ENCODE measurements around the gene TULP3.
"Not testable (repeated sequence)": the region's sequence is repeated elsewhere in the genome, so short reads cannot be mapped to it uniquely, and the experiment has no call there.

TULP3 gene

GRCh38 chr12:2890388-2891239 is at the start of gene TULP3:
TULP3 (plus strand) TSS chr12:2890891; CDS start chr12:2890948, 57 bp downstream.
- DNase-seq (ENCODE audit: low read depth in 2 of 2), result peak; percentile 95 to 97

GRCh38 chr12:2841056-2841650 is 49.5 kb upstream of the TULP3 start:
- DNase-seq (ENCODE audit: low read depth in 2 of 2), result no peak

GRCh38 chr12:2842948-2843347 is 47.7 kb upstream of the TULP3 start:
- DNase-seq (ENCODE audit: low read depth in 2 of 2), result no peak

- DNase-seq (ENCODE audit: low read depth in 2 of 2), result no peak
These were observed 45.9 kb upstream of the TULP3 start for GRCh38 chr12:2844786-2845185.

GRCh38 chr12:2845280-2845679 is 45.4 kb upstream of the TULP3 start:
- DNase-seq (ENCODE audit: low read depth in 2 of 2), result no peak

- no peak for DNase-seq (ENCODE audit: low read depth in 2 of 2)
These were observed 38.8 kb upstream of the TULP3 start for GRCh38 chr12:2851931-2852330.

GRCh38 chr12:2853626-2854025 is 37.1 kb upstream of the TULP3 start:
- DNase-seq (ENCODE audit: low read depth in 2 of 2), result peak in 1 of 2 donors; percentile 29

GRCh38 chr12:2854669-2855453 is 35.8 kb upstream of the TULP3 start:
- no peak for DNase-seq (ENCODE audit: low read depth in 2 of 2)

GRCh38 chr12:2855546-2855945 is 35.1 kb upstream of the TULP3 start:
- DNase-seq (ENCODE audit: low read depth in 2 of 2), result no peak

- DNase-seq (ENCODE audit: low read depth in 2 of 2), result no peak
These were observed 34.6 kb upstream of the TULP3 start for GRCh38 chr12:2856051-2856450.

- DNase-seq (ENCODE audit: low read depth in 2 of 2), result no peak
These were observed 33.7 kb upstream of the TULP3 start, which contains the start of gene TEX52 for GRCh38 chr12:2857021-2857431. TEX52 (minus strand) TSS chr12:2857039; CDS start chr12:2857026, 13 bp downstream.

- DNase-seq (ENCODE audit: low read depth in 2 of 2), result no peak
These were observed 33.1 kb upstream of the TULP3 start for GRCh38 chr12:2857576-2857975.

- no peak for DNase-seq (ENCODE audit: low read depth in 2 of 2)
These were observed 32.4 kb upstream of the TULP3 start for GRCh38 chr12:2858334-2858733.

GRCh38 chr12:2858944-2859421 is 31.7 kb upstream of the TULP3 start:
- no peak for DNase-seq (ENCODE audit: low read depth in 2 of 2)

- no peak for DNase-seq (ENCODE audit: low read depth in 2 of 2)
These were observed 30.5 kb upstream of the TULP3 start for GRCh38 chr12:2860170-2860569.

GRCh38 chr12:2862876-2863275 is 27.8 kb upstream of the TULP3 start:
- DNase-seq (ENCODE audit: low read depth in 2 of 2), result no peak

- not testable (repeated sequence) for DNase-seq (ENCODE audit: low read depth in 2 of 2)
These were observed 27.3 kb upstream of the TULP3 start for GRCh38 chr12:2863402-2863801.

- no peak for DNase-seq (ENCODE audit: low read depth in 2 of 2)
These were observed 26.5 kb upstream of the TULP3 start for GRCh38 chr12:2864198-2864597.

GRCh38 chr12:2868986-2869632 is 21.6 kb upstream of the TULP3 start:
- not testable (repeated sequence) for DNase-seq (ENCODE audit: low read depth in 2 of 2)

GRCh38 chr12:2876431-2877046 is 14.2 kb upstream of the TULP3 start:
- peak in 1 of 2 donors; percentile 20 for DNase-seq (ENCODE audit: low read depth in 2 of 2)

Measured in stimulated activated CD4-positive, alpha-beta T cell treated with anti-CD3 and anti-CD28 coated beads, Interleukin-15, amount 100 ng/mL, for 48 hours (primary cell).